Bronchial epithelial cell (primary cell): Measurements from ENCODE around the gene HTR3A. TPM values are rescaled to one million over a fixed set of nuclear protein-coding genes. Genes with fewer than 3 reads are reported as not detected.
"Not testable (repeated sequence)": the region's sequence is repeated elsewhere in the genome, so short reads cannot be mapped to it uniquely, and the experiment has no call there.

Experiments used
- DNase-seq: peaks from one replicate; pipeline ENCODE4 v3.0.0-alpha.2; 2010; ENCODE audit warnings: low read depth
- FAIRE-seq: peaks from 2 replicates; lab custom pipeline; 2011; peaks lifted over from hg19 to GRCh38; lab: Jason Lieb, UNC
- H3K27me3 ChIP-seq: 2 replicates; pipeline ENCODE4 v1.5.1; 2011; ENCODE audit warnings: low read length; ENCODE audit not compliant: control insufficient read depth, insufficient read depth
- H3K36me3 ChIP-seq: 2 replicates; pipeline ENCODE4 v1.5.1; 2011; ENCODE audit warnings: low read length; ENCODE audit not compliant: control insufficient read depth, insufficient read depth
- H3K4me3 ChIP-seq: 2 replicates; pipeline ENCODE4 v1.5.1; 2011; ENCODE audit warnings: mild to moderate bottlenecking, low read depth, low read length, control low read depth
- CTCF ChIP-seq: IDR thresholded peaks from 2 replicates; pipeline ENCODE4 v1.5.1; 2011; ENCODE audit warnings: mild to moderate bottlenecking, moderate library complexity, low read length, control low read depth, inconsistent platforms; ENCODE audit not compliant: insufficient read depth, severe bottlenecking
- total RNA-seq: library from RNA; depleted of rRNA; stranded (reverse); fragments of >200 nt; gene quantifications from 2 replicates; pipeline ENCODE4 v1.2.1, GENCODE V29; 2014

HTR3A gene
- total RNA-seq, 1 donor from 2014 or later: not detected

- H3K4me3 ChIP-seq: no peak overlapping the region
- no peak for DNase-seq
- no peak for TF ChIP-seq CTCF
- H3K36me3 ChIP-seq: no peaks in the 10 kb centered on the region
- no peak for FAIRE-seq
- H3K27me3 ChIP-seq: no peaks in the 10 kb centered on the region
These were observed 39.0 kb upstream of the HTR3A start for GRCh38 chr11:113935858-113936257.

DNA sequence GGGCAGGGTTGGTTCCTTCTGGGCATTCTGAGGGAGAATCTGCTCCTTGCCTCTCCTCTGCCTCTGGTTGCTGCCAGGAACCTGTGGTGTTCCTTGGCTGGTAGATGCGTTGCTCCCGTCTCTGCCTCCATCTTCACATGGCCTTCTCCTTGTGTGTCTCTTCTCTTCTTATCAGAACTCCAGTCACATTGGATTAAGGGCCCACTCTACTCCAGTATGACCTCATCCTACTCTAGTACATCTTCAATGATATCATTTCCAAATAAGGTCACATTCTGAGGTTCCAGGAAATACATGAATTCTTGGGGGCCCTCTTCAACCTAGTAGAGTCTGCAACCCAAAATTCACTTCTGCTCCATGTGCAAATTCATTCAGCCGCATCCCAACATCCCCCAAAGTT lies 37.0 kb upstream of the HTR3A start:
- no peak for FAIRE-seq

DNA sequence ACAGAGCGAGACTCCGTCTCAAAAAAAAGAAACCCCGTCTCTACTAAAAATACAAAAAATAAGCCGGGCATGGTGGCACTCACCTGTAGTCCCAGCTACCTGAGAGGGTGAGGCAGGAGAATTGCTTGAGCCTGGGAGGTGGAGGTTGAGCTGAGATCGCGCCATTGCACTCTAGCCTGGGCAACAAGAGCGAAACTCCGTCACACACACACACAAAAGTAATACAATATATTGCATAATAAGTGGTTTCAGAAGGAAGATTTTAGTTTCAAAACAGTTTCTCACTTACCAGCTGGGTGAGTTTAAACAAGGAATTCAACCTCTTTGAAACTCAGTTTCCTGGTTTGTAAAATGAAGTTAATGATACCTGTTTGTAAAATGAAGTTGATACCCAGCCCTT lies 32.7 kb upstream of the HTR3A start:
- no peaks in the 10 kb centered on the region for H3K27me3 ChIP-seq
- no peak for TF ChIP-seq CTCF
- no peak overlapping the region for H3K4me3 ChIP-seq
- FAIRE-seq: no peak
- no peaks in the 10 kb centered on the region for H3K36me3 ChIP-seq
- no peak for DNase-seq

More for the DNA sequence above, 37.0 kb upstream of the HTR3A start:
- H3K36me3 ChIP-seq: no peaks in the 10 kb centered on the region
- no peak overlapping the region for H3K4me3 ChIP-seq
- H3K27me3 ChIP-seq: no peaks in the 10 kb centered on the region
- no peak for TF ChIP-seq CTCF
- DNase-seq: no peak

GRCh38 chr11:113946162-113946561 lies 28.7 kb upstream of the HTR3A start:
- not testable (repeated sequence) for H3K36me3 ChIP-seq, H3K4me3 ChIP-seq, DNase-seq, FAIRE-seq, H3K27me3 ChIP-seq

DNA sequence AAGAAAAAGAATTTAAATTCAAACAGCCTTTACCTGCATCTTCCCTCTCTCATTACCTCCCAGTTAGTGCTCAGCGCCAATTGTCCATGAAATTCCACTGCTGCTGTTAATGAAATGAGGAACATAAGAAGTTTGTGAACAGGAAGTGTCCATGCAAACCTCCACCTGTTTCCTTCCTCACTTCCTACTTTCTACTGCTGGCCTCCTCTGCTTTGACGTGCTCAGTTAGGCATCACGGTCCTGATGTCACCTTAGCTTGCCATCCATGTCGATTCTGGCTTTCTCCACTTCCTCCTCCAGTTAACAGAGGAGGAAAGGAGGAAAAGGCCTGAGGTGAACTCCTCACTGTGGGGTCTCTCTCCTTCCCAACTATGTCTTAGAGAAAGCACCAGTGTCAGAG lies 26.9 kb upstream of the HTR3A start:
- no peak overlapping the region for H3K4me3 ChIP-seq
- FAIRE-seq (peak; percentile 52), DNase-seq (no peak)
- H3K36me3 ChIP-seq: no peaks in the 10 kb centered on the region
- TF ChIP-seq CTCF: no peak
- no peaks in the 10 kb centered on the region for H3K27me3 ChIP-seq

DNA sequence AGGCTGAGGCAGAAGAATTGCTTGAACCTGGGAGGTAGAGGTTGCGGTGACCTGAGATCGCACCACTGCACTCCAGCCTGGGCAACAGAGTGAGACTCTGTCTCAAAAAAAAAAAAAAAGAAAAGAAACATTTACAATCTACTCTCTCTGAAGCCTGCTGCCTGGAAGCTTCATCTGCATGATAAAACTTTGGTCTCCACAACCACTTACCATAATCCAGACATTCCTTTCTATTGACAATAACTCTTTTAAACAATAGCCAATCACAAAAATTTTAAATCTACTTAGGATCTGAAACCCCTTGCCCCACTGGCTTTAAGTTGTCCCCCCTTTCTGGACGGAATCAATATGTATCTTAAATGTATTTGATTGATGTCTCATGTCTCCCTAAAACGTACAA lies 25.0 kb upstream of the HTR3A start:
- H3K36me3 ChIP-seq: no peaks in the 10 kb centered on the region
- no peak for TF ChIP-seq CTCF
- H3K4me3 ChIP-seq: no peak overlapping the region
- no peak for FAIRE-seq
- DNase-seq: no peak
- no peaks in the 10 kb centered on the region for H3K27me3 ChIP-seq
